GM18498 (cell line): ENCODE data around the gene VSTM2B.
"Not testable (repeated sequence)": the region's sequence is repeated elsewhere in the genome, so short reads cannot be mapped to it uniquely, and the experiment has no call there.

Experiments
- ATAC-seq: cut with Tn5 transposase; IDR thresholded peaks from one replicate; pipeline ENCODE4 v1.9.1; 2021; ENCODE audit warnings: mild to moderate bottlenecking, moderate library complexity; ENCODE audit not compliant: unreplicated experiment

Gene VSTM2B

DNA sequence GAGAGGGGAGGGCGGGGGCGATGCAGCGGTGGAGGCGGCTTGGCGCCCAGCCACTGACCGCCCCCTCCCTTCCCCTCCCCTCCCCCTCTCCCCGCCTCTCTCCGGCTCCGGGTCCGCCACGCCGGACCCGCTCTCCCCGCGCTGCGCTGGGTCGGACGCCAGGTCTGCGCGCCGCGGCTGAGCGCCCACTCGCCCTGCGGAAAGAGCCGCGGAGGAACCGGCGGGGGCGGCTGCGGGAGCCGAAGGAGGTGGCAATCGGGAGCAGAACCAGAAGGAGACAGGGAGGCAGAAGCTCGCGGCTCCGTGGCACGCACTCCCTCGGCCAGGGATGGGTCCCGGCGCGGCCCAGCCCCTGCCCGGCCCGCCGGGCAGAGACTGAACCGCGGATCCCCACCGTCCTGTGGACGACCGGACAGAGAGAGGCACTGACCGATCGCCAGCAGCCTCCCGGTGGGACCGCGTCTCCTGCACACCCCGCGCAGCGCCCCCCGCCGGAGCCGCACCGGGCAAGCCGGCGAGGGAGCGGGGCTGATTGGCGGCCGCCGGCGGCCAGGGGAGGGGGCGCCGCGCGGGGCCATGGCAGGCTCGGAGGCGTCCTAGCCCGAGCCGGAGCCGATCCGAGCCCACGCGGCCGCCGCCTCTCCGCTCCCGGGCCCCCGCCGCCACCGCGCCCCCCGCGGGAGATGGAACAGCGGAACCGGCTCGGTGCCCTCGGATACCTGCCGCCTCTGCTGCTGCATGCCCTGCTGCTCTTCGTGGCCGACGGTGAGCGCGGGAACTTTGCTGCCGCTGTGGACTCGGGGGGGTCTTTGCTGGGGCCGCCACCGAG lies at the start of gene VSTM2B:
TSS of gene VSTM2B (plus strand) at position 94 of the 829 bp plus-strand sequence. CDS start at position 684, 590 bp downstream.
- ATAC-seq = no peak

GRCh38 chr19:29476528-29476927 lies 49.3 kb upstream of the VSTM2B start:
- no peak for ATAC-seq

- ATAC-seq = no peak
Measured at GRCh38 chr19:29477831-29478577, 47.8 kb upstream of the VSTM2B start.

DNA sequence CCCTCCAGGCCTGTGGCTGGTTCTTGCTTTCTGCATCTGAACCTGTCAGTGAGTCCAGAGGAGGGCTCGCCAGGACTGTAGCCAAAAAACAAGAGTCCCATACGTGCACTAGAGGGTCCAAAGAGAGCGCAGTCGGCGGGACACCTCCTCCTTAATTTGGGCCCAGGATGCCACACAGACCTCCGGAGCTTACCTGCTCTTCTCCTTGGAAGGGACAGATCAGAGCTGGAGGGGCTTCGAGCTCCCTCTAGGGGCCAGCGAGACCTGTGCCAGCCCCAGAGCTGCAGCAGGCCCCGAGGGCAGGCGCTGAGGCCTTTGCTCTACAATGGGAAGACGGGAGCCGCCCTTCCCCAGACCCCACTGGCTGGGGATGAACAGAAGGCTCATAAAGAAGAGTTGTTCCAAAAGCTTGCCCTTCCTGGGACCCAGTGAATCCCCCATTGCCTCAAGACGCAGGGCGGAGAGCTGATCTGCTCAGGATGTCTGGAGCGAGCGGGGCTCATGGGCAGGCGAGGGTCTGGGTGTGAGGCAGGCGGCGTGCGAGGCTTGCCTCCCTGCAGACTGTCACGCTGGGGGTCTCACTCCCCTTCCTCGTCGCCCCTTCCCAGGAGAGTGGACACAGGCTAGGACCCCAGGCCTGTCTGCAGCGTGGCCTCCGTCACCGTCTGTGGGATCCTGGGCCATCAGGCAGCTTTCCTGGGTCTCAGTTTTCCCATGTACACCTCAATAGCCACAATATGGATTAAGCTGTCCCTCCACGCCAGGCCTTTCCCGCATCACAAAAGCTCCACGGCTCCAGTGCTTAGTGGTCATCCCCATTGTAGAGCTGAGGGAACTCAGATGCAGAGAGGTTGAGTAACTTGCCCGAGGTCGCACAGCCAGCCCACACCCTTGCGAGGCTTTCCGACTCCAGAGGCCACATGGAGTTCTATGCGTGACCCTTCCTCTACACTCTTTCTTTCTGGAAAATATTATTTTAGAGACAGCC lies 46.9 kb upstream of the VSTM2B start:
- no peak for ATAC-seq

GRCh38 chr19:29479941-29480340 lies 45.9 kb upstream of the VSTM2B start:
- no peak for ATAC-seq

DNA sequence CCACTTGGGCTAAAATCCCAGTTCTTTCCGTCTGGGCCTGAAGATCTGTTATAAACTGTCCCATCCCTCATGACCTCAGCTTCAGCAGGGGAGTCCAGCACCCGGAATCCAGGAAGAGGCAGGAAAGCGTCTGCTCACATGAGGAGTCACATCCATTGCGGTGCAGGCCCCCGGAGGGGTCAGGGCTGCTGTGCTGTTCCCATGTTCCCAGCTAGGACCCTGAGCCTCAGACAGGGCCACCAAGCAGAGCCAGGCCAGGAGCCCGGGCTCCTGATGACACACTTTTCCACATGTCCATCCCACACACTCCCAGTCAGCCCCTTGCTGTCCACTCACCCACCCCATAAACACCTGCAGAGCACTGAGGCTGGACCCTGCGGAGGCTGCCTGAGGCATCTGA lies 45.3 kb upstream of the VSTM2B start:
- no peak for ATAC-seq

GRCh38 chr19:29482855-29483640 lies 42.7 kb upstream of the VSTM2B start:
- no peak for ATAC-seq

DNA sequence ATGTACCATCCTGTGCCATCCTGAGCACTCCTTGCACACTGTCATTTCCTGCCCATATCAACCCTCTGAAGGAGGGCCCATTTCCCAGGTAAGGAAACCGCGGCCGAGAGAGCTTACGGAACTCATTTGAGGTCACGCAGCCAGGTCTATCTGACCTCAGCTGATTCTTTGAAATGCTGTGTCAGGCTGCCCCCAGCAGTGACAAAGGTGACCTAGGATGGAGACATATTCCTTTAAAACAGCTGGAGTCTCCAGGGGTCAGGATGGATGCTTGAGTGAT lies 42.2 kb upstream of the VSTM2B start:
- ATAC-seq = no peak

- ATAC-seq = no peak
Measured at GRCh38 chr19:29483944-29484581, 41.7 kb upstream of the VSTM2B start.

- no peak for ATAC-seq
Measured at GRCh38 chr19:29484876-29485275, 40.9 kb upstream of the VSTM2B start.

- no peak for ATAC-seq
Measured at GRCh38 chr19:29485293-29485692, 40.5 kb upstream of the VSTM2B start.

GRCh38 chr19:29486961-29487360 lies 38.8 kb upstream of the VSTM2B start:
- not testable (repeated sequence) for ATAC-seq

GRCh38 chr19:29487432-29487831 lies 38.4 kb upstream of the VSTM2B start:
- no peak for ATAC-seq

DNA sequence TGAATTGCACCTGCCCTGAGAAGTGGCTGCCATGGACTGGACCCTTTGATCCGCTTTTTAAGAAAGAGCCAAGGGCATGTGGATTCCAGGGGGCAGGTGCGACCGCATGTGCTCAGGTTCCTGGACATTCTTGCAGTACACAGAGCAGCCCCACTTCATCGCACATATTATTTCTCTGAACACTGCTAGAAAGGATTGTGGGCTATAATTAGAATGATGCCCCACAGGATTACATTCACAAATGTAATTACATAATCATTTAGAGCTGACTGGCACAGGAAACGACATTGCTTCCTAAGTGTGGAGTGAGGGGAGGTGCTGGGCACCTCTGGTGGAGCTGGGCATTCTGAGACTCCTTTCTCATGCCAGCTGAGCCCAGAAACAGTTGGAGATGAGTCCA lies 37.5 kb upstream of the VSTM2B start:
- no peak for ATAC-seq

GRCh38 chr19:29489172-29489951 lies 36.4 kb upstream of the VSTM2B start:
- ATAC-seq = no peak

GRCh38 chr19:29491491-29491890 lies 34.3 kb upstream of the VSTM2B start:
- no peak for ATAC-seq

GRCh38 chr19:29491995-29492577 lies 33.7 kb upstream of the VSTM2B start:
- ATAC-seq = no peak

DNA sequence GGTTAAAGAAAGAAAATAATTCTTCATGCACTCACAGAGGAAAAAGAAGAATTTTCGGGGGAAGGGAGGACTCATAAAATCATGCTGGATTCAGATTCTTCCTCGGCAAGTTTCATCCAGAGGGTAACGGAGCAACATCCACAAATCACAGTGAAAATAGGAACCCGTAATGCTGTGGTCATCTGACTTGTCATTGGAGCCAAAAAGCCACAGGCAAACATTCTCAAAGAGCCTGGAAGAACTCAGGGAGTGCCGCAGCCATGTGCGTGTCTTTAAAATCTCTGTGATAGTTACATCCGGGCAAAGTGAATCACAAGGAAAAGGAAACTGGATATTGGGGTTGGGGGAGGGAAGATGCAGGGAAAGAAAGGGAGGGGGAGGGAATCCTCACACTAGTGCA lies 33.0 kb upstream of the VSTM2B start:
- no peak for ATAC-seq

DNA sequence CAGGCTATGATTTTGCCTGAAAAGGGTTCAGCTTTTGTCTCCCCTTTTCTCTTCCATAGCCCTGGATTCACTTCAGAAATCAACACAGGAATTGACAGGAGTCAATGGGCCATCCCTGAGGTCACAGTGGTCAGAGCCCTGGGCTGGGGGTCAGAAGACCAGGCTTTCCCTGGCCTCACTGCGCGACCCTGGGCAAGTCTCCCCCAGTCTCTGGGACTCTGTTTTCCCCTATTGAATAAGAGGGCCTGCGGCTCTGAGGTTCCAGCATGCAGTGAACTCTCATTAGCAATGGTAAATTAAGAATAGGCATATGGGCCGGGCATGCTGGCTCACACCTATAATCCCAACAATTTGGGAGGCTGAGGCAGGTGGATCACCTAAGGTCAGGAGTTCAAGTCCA lies 30.7 kb upstream of the VSTM2B start:
- no peak for ATAC-seq
